ENCODE data around the gene SLC7A1. TPM values are rescaled to one million over a fixed set of nuclear protein-coding genes. Genes with fewer than 3 reads are reported as not detected.
"Not testable (repeated sequence)": the region's sequence is repeated elsewhere in the genome, so short reads cannot be mapped to it uniquely, and the experiment has no call there.

SLC7A1 gene
- total RNA-seq: 10 to 100 TPM; 23.8 to 36.0 (median 28.0) TPM
- long read RNA-seq, donor 1, partial matches to known transcripts: 1 of 23 reads
- long read RNA-seq, donor 1, other reads (novel, unspliced or antisense): 22 of 23 reads
- long read RNA-seq, donor 2, partial matches to known transcripts: 0 of 5 reads
- long read RNA-seq, donor 2, other reads (novel, unspliced or antisense): 5 of 5 reads

DNA sequence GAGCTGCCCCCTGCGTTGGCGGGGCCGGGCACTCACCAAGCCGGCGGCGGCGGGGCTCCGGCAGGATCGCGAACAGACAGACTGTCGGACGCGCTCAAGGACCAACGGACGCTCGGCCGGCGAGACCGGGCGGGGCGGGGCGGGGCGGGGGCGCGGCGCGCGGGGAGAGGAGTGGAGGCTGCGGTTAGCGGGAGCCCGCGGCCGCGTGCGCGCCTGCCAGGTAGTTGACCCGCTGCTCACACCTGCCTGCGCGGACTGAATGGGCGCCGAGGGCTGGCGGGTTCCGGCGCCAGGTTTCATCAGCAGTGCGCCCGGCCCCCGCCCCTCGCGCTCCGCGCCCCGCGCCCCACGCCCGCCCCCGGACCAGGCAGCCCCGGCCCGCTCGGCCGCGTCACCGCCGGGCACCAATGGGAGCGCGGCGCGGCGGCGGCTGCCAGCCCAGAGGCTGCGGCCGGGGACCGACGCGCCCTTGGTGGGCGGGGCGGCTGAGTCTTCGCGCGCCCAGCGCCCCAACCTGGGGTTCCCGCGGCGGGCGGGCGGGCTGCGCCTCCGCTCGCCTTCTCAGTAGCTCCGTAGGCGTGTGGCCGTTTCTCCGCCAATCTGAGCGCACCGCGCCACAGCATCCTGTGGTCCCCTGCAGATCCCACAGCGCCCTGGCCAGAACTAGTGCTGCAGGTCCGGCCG lies at the start of gene SLC7A1:
TSS of gene SLC7A1 (minus strand) at position 309 of the 684 bp plus-strand sequence. CDS start 59,500 bp downstream, outside the sequence.
- no peaks in the 10 kb centered on the region for H3K9me3 ChIP-seq
- intact Hi-C loops (cut with DNase I, micrococcal nuclease): loop anchor here in 1 of 2 donors (10.0 kb wide), 1 partner anchor 161 kb away; no protein-coding TSS in a partner anchor
- H3K4me3 ChIP-seq: peak within 1 kb of the TSS; percentile 63
- peak; percentile 90 for ATAC-seq
- TF ChIP-seq, protein P1, sequence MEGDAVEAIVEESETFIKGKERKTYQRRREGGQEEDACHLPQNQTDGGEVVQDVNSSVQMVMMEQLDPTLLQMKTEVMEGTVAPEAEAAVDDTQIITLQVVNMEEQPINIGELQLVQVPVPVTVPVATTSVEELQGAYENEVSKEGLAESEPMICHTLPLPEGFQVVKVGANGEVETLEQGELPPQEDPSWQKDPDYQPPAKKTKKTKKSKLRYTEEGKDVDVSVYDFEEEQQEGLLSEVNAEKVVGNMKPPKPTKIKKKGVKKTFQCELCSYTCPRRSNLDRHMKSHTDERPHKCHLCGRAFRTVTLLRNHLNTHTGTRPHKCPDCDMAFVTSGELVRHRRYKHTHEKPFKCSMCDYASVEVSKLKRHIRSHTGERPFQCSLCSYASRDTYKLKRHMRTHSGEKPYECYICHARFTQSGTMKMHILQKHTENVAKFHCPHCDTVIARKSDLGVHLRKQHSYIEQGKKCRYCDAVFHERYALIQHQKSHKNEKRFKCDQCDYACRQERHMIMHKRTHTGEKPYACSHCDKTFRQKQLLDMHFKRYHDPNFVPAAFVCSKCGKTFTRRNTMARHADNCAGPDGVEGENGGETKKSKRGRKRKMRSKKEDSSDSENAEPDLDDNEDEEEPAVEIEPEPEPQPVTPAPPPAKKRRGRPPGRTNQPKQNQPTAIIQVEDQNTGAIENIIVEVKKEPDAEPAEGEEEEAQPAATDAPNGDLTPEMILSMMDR (IDR thresholded peaks at IDR 0.05): no peak
- DNase-seq: peak; percentile 80 to 89 (median 89)
- H3K36me3 ChIP-seq (ENCODE audit: low read depth): no peaks in the 10 kb centered on the region
- no peaks in the 10 kb centered on the region for H3K4me1 ChIP-seq (ENCODE audit: low read depth)

DNA sequence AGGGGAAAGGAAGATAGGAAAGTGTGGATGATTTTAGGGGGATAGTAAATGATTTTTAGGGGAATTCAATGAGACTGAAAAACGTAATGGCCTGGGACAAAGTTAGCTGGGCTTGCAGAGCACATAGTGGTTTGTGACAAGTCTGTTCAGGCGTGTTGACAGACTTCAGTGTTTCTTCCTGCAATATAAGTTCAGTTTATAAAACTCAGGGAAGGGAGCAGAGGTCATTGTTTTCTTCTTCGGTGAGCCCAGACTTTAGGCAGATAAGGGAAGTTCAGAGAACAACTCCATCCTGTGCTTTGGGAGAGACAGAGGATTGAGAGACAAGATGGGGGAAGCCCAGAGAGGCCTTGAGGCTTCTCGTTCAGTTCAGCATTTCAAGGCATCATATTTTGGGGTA lies 45.2 kb upstream of the SLC7A1 start:
- H3K36me3 ChIP-seq (ENCODE audit: low read depth): no peaks in the 10 kb centered on the region
- no peak overlapping the region for H3K4me3 ChIP-seq
- intact Hi-C loops (cut with DNase I, micrococcal nuclease): no loop called here
- no peaks in the 10 kb centered on the region for H3K4me1 ChIP-seq (ENCODE audit: low read depth)
- peak; percentile 69 for ATAC-seq
- DNase-seq: peak in 1 of 3 donors; percentile 3
- H3K9me3 ChIP-seq: no peaks in the 10 kb centered on the region
- TF ChIP-seq, protein P1 (IDR thresholded peaks at IDR 0.05): no peak

DNA sequence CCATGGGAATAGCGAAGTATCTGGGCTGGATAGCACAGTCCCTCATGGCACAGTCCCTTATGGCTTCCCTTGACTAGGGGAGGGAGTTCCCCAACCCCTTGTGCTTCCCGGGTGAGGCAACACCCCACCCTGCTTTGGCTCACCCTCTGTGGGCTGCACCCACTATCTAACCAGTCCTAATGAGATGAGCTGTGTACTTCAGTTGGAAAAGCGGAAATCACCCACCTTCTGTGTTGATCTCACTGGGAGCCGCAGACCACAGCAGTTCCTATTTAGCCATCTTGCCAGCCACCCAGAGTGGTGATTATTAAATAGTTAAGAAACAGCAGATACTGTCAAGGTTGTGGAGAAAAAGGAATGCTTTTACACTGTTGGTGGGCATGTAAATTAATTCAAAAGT lies 41.3 kb upstream of the SLC7A1 start:
- H3K9me3 ChIP-seq; DNase-seq; H3K4me1 ChIP-seq (ENCODE audit: low read depth); intact Hi-C loops (cut with DNase I, micrococcal nuclease); H3K4me3 ChIP-seq; ATAC-seq; H3K36me3 ChIP-seq (ENCODE audit: low read depth): not testable (repeated sequence)

DNA sequence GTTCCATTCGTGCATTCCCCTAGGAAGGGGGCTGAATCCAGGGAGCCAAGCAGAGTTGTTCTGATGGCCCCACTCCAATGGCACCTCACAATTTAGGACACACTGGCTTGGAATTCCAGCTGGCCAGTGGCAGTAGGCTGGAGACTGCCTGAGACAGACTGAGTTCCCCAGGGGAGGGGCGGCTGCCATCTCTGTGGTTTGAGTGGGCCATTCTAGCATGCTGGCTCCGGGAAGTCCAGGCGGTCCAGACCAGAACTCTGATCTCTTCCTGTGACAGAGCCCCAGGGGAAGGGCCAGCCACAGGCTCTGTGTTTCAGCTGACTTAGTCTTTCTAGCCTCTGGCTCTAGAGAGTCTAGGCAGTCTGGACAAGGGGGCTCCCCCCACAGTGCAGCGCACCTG lies 29.5 kb upstream of the SLC7A1 start:
- ATAC-seq (no peak), DNase-seq (no peak)
- no peak overlapping the region for H3K4me3 ChIP-seq
- no peaks in the 10 kb centered on the region for H3K4me1 ChIP-seq (ENCODE audit: low read depth)
- no peaks in the 10 kb centered on the region for H3K9me3 ChIP-seq
- intact Hi-C loops (cut with DNase I, micrococcal nuclease): no loop called here
- H3K36me3 ChIP-seq (ENCODE audit: low read depth): no peaks in the 10 kb centered on the region
- TF ChIP-seq, protein P1 (IDR thresholded peaks at IDR 0.05): no peak

DNA sequence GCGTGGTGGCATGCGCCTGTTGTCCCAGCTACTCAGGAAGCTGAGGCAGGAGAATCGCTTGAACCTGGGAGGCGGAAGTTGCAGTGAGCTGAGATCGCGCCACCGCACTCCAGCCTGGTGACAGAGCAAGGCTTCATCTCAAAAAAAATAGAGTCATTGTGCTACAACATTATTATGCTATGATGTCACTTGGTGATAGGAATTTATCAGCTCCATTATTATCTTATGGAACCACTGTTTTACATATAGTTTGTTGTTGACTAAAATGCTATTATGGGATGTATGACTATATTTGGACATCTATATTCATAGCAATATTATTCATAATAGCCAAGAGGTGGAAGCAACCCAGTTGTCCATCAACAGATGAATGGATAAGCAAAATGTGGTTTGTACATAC lies 26.4 kb upstream of the SLC7A1 start:
- no peak for ATAC-seq
- intact Hi-C loops (cut with DNase I, micrococcal nuclease): no loop called here
- H3K9me3 ChIP-seq: no peaks in the 10 kb centered on the region
- no peak overlapping the region for H3K4me3 ChIP-seq
- H3K4me1 ChIP-seq (ENCODE audit: low read depth): no peaks in the 10 kb centered on the region
- no peaks in the 10 kb centered on the region for H3K36me3 ChIP-seq (ENCODE audit: low read depth)
- no peak for DNase-seq
- TF ChIP-seq, protein P1 (IDR thresholded peaks at IDR 0.05): no peak

DNA sequence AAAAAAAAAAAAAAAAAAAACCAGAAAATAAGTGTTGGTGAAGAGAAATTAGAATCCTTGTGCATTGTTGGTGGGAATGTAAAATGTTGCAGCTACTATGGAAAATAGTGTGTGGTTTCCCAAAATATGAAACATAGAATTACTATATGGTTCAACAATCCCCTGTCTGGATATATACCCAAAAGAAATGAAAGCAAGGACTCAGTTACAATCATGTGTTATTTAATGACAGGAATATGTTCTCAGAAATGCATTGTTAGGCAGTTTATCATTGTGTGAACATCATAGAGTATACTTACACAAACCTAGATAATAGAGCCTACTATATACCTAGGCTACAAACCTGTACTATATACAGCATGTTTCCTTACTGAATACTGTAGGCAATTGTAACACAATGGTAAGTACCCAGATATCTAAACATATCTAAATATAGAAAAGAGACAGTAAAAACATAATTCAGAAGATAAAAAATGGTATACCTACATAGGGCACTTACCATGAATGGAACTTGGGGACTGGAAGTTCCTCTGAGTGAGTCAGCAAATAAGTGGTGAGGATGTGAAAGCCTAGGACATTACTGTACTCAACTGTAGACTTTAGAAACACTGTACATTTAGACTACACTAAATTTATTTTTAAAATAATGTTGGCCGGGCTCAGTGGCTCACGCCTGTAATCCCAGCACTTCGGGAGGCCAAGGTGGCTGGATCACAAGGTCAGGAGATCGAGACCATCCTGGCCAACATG lies 25.7 kb upstream of the SLC7A1 start:
- intact Hi-C loops (cut with DNase I, micrococcal nuclease): no loop called here
- DNase-seq (no peak), ATAC-seq (no peak)
- no peaks in the 10 kb centered on the region for H3K9me3 ChIP-seq
- H3K36me3 ChIP-seq (ENCODE audit: low read depth): no peaks in the 10 kb centered on the region
- TF ChIP-seq, protein P1 (IDR thresholded peaks at IDR 0.05): no peak
- no peaks in the 10 kb centered on the region for H3K4me1 ChIP-seq (ENCODE audit: low read depth)
- no peak overlapping the region for H3K4me3 ChIP-seq
